Measurements from ENCODE around the gene HOPX. TPM values are rescaled to one million over a fixed set of nuclear protein-coding genes. Genes with fewer than 3 reads are reported as not detected.

The HOPX gene
- total RNA-seq, 1 experiment from 2014 or later = not detected

- in situ Hi-C loops (cut with HindIII; ENCODE audit: low sequenced_read_pairs) = no loop called here
- no peak for DNase-seq (ENCODE audit: low spot score)
These were observed 23.3 kb downstream of the HOPX start for GRCh38 chr4:56657818-56658217.

DNA sequence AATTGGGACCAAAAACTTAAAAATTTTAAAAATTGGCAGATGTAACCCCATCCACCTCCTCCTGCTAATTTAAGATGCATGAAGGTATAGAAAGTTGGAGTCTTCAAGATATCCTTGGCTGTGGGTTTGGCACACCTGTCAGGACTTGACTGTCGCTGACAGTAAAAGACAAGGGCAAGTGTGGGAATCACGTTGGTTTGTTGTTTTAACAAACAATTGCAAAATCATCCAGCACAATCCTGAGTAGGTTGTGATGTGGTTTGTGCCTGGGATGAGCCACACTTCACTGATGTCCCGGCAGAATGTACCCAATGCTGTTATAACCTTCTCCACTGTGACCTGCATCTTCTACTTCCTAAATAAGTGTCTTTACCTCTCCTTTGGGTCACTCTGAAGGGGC lies 24.0 kb downstream of the HOPX start:
- in situ Hi-C loops (cut with HindIII; ENCODE audit: low sequenced_read_pairs) = no loop called here
- DNase-seq (ENCODE audit: low spot score) = no peak

DNA sequence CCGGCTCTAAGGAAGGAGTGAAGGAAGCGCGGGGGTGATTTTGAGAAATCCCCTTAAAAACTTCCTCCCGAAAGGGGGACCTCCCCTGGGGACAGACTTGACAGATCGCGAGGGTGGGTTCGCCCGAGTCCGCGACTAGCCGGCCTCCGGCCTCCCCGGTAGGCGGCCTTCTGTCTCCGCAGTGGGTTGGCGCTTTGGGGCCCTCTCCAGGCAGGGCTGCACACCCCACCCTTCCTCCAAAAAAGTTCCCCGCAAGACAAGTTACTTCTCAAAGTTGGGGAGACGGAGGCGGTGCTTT lies 24.8 kb downstream of the HOPX start:
- no peak for DNase-seq (ENCODE audit: low spot score)
- in situ Hi-C loops (cut with HindIII; ENCODE audit: low sequenced_read_pairs) = no loop called here

DNA sequence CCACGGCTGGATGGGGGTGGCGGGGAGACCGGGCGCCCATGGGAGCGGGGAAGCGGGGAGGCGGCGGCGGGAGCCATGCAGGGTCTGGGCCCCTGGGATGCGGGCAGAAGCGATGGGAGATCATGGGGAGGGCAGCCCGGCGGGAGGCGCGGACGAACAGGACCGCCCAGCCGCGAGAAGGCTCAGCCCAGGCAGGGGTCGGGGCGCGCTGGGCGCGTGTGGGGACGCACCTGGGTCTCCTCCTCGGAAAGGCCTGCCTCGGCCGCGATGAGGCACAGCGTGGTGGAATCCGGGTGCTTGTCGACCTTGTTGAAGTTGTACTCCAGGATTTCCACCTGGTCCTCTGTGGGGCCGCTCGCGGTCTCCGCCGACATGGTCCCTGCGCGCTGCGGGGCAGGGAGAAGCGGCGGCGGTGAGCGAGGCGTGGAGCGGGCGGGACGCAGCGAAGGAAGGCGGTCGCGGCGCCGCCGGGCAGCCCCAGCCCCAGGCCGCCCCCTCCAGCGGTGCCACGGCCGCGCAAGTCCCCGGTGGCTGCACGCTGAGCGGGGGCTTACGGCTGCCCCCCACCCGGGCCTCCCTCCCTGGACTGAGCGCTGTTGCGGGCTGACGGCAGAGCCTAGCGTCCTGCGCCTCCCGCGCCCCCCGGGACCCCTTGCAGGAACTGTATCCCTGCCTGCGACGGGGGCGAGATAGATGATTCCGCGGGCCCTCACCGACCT lies 25.3 kb downstream of the HOPX start:
- no peak for DNase-seq (ENCODE audit: low spot score)
- in situ Hi-C loops (cut with HindIII; ENCODE audit: low sequenced_read_pairs) = no loop called here

DNA sequence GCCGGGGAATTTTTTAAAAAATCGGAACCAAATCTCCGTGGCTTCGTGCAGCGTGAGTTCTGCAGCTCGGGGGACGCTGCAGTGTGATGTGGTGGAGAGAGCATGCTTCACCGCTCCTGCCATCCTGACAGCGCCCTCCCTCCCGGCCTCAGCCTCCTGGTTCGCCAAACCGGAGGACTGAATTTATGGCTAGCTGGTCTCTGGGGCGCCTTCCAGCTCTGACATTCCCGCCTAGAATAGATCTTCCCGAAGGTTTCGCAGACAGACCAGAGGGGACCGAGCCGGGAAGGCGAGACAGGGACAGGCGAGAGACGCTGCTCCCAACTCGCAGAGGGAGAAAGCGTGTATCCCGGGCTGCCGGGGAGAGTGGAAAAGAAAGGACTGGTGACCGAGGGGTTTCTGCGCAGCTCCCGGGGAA lies 25.9 kb downstream of the HOPX start:
- in situ Hi-C loops (cut with HindIII; ENCODE audit: low sequenced_read_pairs) = no loop called here
- no peak for DNase-seq (ENCODE audit: low spot score)

DNA sequence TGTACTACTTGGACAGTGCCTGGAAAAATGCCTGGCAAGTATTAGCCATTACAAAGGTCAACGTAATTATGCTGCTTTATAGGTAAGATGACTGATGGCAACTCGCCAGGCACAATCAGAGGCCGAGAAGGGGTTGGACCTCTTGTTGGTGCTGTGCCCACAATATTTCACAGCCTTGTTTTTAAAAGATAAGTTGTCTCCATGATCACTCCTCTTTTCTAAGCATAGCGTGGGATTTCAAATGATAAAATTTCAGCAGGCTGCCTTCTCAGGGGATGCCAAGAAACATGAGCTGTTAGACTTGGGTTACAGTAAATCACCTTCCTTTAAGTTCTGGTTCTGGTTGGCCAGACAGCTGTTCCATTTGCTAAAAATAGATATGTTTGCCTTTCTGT lies 26.9 kb downstream of the HOPX start:
- in situ Hi-C loops (cut with HindIII; ENCODE audit: low sequenced_read_pairs) = no loop called here
- no peak for DNase-seq (ENCODE audit: low spot score)

DNA sequence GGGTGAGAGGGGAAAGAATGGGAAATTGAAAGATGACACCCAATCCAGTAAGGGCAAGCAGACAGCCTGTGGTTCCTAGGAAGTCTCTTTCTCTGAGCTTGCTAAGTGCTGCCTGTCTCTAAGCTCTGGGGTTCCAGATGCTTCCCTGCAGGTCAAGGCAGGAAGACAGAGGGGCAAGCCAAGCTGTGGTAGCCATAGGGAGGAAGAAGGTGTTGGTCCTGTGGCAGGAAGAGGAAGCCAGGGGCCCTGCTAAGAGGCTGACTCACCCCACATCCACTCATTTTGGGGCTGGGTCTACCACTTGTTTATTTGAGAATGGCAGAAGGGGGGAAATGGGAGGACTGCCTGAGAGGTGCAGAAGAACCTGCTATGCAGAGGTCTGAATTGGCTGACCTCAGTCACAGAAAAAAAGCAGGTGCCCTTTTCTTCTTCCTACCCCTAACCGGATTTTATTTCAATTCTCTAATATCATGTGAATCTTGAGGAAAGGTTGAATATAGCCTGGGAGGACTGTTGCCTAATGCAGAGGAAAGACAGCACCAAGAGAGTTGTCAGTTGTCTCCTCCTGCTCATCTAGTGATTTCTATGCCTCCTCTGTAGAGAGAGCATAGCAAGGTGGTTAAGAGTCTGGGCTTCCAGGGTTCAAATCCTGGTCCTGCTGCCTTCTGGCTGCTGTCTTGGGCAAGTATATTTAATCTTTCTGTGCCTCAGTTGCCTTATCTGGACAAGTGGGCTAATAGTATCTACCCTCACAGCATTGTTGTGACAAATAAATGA lies 27.4 kb downstream of the HOPX start:
- no peak for DNase-seq (ENCODE audit: low spot score)
- in situ Hi-C loops (cut with HindIII; ENCODE audit: low sequenced_read_pairs) = no loop called here

- in situ Hi-C loops (cut with HindIII; ENCODE audit: low sequenced_read_pairs) = no loop called here
These were observed 28.9 kb downstream of the HOPX start for GRCh38 chr4:56652196-56652595.

GRCh38 chr4:56651056-56651350 lies 30.1 kb downstream of the HOPX start:
- no peak for DNase-seq (ENCODE audit: low spot score)
- in situ Hi-C loops (cut with HindIII; ENCODE audit: low sequenced_read_pairs) = no loop called here

More at GRCh38 chr4:56652196-56652595, 28.9 kb downstream of the HOPX start:
- DNase-seq (ENCODE audit: low spot score) = no peak

DNA sequence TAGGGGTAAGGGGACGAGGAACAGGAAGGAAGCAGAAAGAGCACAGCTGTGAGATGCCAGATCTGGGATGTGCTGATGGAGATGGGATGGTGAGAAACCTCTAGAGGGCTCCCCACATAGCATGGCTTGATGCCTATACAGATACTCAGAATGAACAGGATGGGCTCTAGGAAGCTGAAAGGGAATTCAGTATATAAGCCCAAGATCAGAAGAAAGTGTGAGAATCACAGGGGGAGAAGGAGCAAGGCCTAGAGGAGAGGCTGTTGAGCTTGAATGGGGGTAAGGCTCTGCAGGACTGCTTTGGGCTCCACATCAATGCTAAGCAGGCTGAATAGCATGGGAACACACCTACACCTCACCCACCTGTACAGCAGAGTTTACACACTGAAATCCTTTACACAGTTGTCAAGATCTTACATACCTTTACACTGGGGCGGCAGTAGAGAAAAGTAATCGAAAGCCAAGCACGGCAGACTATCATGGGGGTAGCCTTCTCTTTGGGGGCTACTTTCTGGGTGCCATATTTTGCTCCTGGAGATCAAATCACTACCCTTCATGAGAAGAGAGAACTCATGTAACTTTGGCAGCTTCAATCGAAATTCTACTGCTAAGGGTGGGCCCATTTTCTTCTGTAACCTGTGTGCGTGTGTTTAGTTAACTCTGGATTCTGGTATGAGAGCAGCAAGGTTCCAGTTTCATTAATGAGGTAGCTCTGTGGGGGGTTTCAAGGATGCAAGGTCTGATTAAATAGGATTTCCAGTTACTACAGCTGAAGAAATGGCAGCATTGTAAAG lies 30.6 kb downstream of the HOPX start:
- DNase-seq (ENCODE audit: low spot score) = no peak
- in situ Hi-C loops (cut with HindIII; ENCODE audit: low sequenced_read_pairs) = no loop called here

DNA sequence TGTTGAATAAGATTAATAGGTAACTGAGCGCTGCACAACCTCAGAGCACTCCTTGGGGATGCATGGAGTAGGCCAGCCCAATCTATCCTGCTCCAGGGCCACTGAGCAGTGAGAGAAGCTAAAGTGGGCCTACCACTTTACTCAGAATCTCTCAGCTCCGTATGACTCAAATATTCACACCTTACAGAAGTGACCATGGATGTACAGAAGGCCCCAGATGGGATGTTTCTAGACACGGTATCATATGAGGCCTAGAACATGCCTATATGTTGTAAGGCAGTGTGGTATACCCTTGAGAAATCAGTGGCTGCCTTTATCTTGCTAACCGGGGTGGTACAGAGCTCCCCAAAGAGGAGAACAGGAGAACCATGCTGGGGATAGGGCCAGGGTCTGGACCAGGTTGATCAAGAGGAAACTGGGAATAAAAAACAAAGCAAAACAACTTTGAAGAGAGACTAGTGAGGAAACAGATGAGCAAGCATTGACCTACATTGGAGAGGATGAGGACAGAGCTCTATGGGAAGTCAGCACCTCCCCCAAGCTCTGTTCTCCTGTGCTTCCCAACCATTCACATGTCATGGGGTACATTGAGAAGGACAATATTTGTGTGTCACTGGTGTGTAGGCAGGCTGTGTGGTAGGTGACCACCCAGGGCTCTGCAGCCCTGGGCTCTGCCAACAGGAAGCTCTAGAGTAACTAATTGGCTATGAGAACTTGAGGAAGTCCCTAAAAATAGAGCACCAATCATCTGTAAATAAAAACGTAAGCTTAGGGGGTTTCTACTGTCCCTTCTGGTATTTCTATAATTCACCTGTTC lies 31.4 kb downstream of the HOPX start:
- in situ Hi-C loops (cut with HindIII; ENCODE audit: low sequenced_read_pairs) = no loop called here
- DNase-seq (ENCODE audit: low spot score) = no peak

GRCh38 chr4:56648824-56649151 lies 32.3 kb downstream of the HOPX start:
- DNase-seq (ENCODE audit: low spot score) = no peak
- in situ Hi-C loops (cut with HindIII; ENCODE audit: low sequenced_read_pairs) = no loop called here

DNA sequence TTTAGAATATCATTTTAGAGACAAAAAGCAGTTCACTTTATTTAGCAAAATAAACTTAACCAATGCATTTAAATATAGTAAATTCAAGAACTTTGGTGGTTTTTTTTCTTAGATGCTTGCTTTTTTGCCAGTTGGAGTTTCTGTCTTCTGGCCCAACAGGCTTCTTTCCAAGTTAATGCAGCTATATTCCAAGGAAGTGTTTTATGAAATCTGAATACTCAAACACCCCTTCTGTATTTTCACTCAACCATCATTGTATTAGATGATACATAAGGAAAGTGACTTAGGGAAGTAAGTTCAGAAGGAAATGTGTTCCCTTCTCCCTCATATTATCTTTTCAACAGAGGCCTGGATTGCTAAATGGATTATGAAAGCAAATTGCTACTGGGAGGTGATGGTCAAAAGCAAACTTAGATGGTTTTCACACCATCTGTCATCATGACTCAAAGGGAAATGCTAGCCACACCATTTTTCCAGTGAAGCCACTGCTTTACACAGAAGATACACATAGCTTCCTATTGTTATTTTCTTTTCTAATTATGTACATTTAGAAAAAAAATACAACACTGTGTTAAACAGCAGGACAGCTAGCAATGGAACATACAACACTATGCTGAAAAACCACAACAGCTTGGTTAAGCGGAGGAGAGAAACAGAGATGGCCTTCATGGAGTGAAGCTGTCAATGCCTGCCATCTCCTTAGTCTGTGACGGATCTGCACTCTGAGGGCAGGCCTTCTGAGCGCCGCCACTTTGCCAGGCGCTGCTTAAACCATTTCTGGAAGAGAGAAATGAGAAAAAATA lies 32.9 kb downstream of the HOPX start:
- in situ Hi-C loops (cut with HindIII; ENCODE audit: low sequenced_read_pairs) = no loop called here
- no peak for DNase-seq (ENCODE audit: low spot score)

- in situ Hi-C loops (cut with HindIII; ENCODE audit: low sequenced_read_pairs) = no loop called here
- no peak for DNase-seq (ENCODE audit: low spot score)
These were observed 34.8 kb downstream of the HOPX start for GRCh38 chr4:56646341-56646740.

- DNase-seq (ENCODE audit: low spot score) = no peak
- in situ Hi-C loops (cut with HindIII; ENCODE audit: low sequenced_read_pairs) = no loop called here
These were observed 37.5 kb downstream of the HOPX start for GRCh38 chr4:56643596-56643995.

DNA sequence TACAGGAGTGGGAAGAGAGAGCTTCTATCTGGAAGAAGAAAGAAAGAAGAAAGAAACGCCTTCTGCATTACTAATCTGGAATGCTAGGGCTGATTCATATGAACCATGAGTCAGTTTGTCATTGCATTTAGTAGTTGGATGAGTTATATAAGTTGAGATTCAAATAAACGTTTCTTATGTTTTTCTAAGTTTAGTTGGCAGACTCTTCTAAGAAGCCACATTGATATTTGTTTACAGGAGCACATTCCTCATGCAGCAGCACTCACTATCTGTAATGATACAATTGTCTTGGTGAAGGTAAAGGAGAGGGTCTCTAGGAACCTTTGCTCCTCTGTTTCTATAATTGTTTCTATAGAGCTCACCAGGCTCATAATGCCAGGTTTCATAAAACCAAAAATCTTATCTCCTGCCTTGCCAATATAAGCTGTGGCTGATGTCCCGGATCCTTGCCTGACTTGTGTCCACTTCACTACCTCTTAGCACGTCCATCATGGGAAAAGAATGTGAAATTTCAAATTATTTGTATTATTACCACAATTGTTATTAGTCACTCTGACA lies 39.5 kb downstream of the HOPX start:
- in situ Hi-C loops (cut with HindIII; ENCODE audit: low sequenced_read_pairs) = no loop called here
- no peak for DNase-seq (ENCODE audit: low spot score)

GRCh38 chr4:56640621-56641493 lies 40.2 kb downstream of the HOPX start:
- in situ Hi-C loops (cut with HindIII; ENCODE audit: low sequenced_read_pairs) = no loop called here
- no peak for DNase-seq (ENCODE audit: low spot score)

DNA sequence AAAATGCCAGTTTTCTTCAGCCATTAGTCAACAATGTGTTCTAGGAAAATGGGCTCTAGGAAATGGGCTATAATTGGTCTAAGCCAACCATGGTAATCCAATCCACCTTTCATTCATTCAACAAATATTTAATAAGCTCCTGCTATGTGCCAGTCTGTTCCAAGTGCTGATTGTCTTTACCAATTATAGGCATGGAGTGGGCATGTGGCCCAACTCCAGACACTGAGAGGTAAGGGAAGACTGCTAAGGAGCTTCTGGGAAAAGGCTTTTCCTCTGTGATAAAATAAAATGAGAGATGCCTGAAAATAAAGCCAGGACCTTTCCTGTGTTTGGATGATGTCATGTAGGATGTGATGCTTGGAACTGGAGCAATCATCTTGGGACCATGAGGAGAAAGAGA lies 43.3 kb downstream of the HOPX start:
- no peak for DNase-seq (ENCODE audit: low spot score)
- in situ Hi-C loops (cut with HindIII; ENCODE audit: low sequenced_read_pairs) = no loop called here
